PC-3 (cell line): ENCODE results near the gene RNF7. TPM values are rescaled to one million over a fixed set of nuclear protein-coding genes. Genes with fewer than 3 reads are reported as not detected.

Experiments
- ATAC-seq: fragments of 200-7000 bp; cut with Tn5 transposase; 2 replicates; pipeline ENCODE4 v1.9.1; 2020; ENCODE audit warnings: mild to moderate bottlenecking, moderate library complexity
- BruUV-seq: library from RNA; stranded (reverse); fragments of 400-500 nt; replicated peaks from 2 replicates; lab custom pipeline; 2021; lab: Mats Ljungman, UMichigan
- CTCF ChIA-PET: fragments of 300-600 bp; sonication (Branson Sonifier 250); formaldehyde crosslinking; loops from one replicate; lab custom pipeline; 2022; ENCODE audit warnings: antibody characterized with exemption; lab: Charles Lee
- POLR2A ChIA-PET: fragments of 300-600 bp; sonication (Branson Sonifier 250); formaldehyde crosslinking; loops from one replicate; lab custom pipeline; 2022; ENCODE audit warnings: antibody characterized with exemption; ENCODE audit not compliant: unreplicated experiment; lab: Charles Lee
- DNase-seq: peaks from one replicate; pipeline ENCODE4 v3.0.0-alpha.2; 2015
- H2AFZ ChIP-seq: fragments of 300-600 bp; sonication (generic); 2 replicates; pipeline ENCODE4 v1.6.0; 2016; ENCODE audit warnings: antibody characterized with exemption, low read length
- H3F3A ChIP-seq: fragments of 300-600 bp; sonication (generic); one replicate; pipeline ENCODE4 v1.6.0; 2017; ENCODE audit warnings: antibody characterized with exemption, low read length, control low read depth, mild to moderate bottlenecking; ENCODE audit not compliant: unreplicated experiment
- H3K27ac ChIP-seq: fragments of 300-600 bp; sonication (generic); 2 replicates; pipeline ENCODE4 v1.5.1; 2016; ENCODE audit warnings: mild to moderate bottlenecking, low read length
- H3K27me3 ChIP-seq: fragments of 300-600 bp; sonication (generic); 2 replicates; pipeline ENCODE4 v1.6.1; 2016; ENCODE audit warnings: low read length, mixed read lengths
- H3K36me3 ChIP-seq: fragments of 300-600 bp; sonication (generic); 2 replicates; pipeline ENCODE4 v1.6.1; 2016; ENCODE audit warnings: low read depth, mixed run types, low read length, mixed read lengths
- H3K4me1 ChIP-seq: fragments of 300-600 bp; sonication (generic); 2 replicates; pipeline ENCODE4 v1.5.1; 2016; ENCODE audit warnings: low read length; ENCODE audit not compliant: insufficient read depth
- H3K4me2 ChIP-seq: fragments of 300-600 bp; sonication (generic); 2 replicates; pipeline ENCODE4 v1.6.0; 2016; ENCODE audit warnings: low read length
- H3K4me3 ChIP-seq: fragments of 300-600 bp; sonication (generic); 2 replicates; pipeline ENCODE4 v1.5.1; 2016; ENCODE audit warnings: mild to moderate bottlenecking, low read length, mixed read lengths
- H3K79me2 ChIP-seq: fragments of 300-600 bp; sonication (generic); 2 replicates; pipeline ENCODE4 v1.6.1; 2017; ENCODE audit warnings: low read length, mixed read lengths
- H3K9ac ChIP-seq: fragments of 300-600 bp; sonication (generic); 2 replicates; pipeline ENCODE4 v1.6.0; 2016; ENCODE audit warnings: mild to moderate bottlenecking, low read length
- H3K9me2 ChIP-seq: fragments of 300-600 bp; sonication (generic); replicated peaks from 2 replicates; pipeline ENCODE4 v1.6.1; 2016; ENCODE audit warnings: mixed run types, low read length, mixed read lengths
- H3K9me3 ChIP-seq: fragments of 300-600 bp; sonication (generic); 2 replicates; pipeline ENCODE4 v1.6.1; 2016; ENCODE audit warnings: low read length, mixed read lengths
- H4K20me1 ChIP-seq: fragments of 300-600 bp; sonication (generic); 2 replicates; pipeline ENCODE4 v1.6.1; 2016; ENCODE audit warnings: low read length, mixed read lengths
- CTCF ChIP-seq: fragments of 300-600 bp; sonication (generic); conservative IDR thresholded peaks from 2 replicates; pipeline ENCODE4 v1.5.1; 2017; ENCODE audit warnings: antibody characterized with exemption, low read depth, mild to moderate bottlenecking, low read length
- EZH2 ChIP-seq: fragments of 300-600 bp; sonication (generic); IDR thresholded peaks from one replicate; pipeline ENCODE4 v1.6.1; 2017; ENCODE audit warnings: antibody characterized with exemption, mild to moderate bottlenecking, low read length; ENCODE audit not compliant: unreplicated experiment
- EZH2phosphoT487 ChIP-seq: fragments of 300-600 bp; sonication (generic); IDR thresholded peaks from 2 replicates; pipeline ENCODE4 v1.6.1; 2018; ENCODE audit warnings: mild to moderate bottlenecking, antibody characterized with exemption, low read length, borderline replicate concordance
- intact Hi-C: fragments of 100-400 bp; cut with micrococcal nuclease; formaldehyde crosslinking; loops from 2 replicates; pipeline ENCODE4 v1.9.0; 2023
- total RNA-seq: library from RNA; depleted of rRNA; stranded (reverse); fragments of >200 nt; gene quantifications from 2 replicates; pipeline ENCODE4 v1.2.3, GENCODE V29; 2014

The RNF7 gene
- total RNA-seq, 1 experiment from 2014 or later = 42.9 TPM

GRCh38 chr3:141767066-141767465, 29.0 kb downstream of the RNF7 start:
- CTCF ChIA-PET = no interaction called here
- intact Hi-C loops = no loop called here
- no peaks in the 10 kb centered on the region for H3K9me2 ChIP-seq
- DNase-seq = no peak
- POLR2A ChIA-PET = no interaction called here
- no peaks in the 10 kb centered on the region for H4K20me1 ChIP-seq
- no peak overlapping the region for H3K27ac ChIP-seq
- H3K4me2 ChIP-seq = no peak overlapping the region
- no peak overlapping the region for H2AFZ ChIP-seq
- H3K79me2 ChIP-seq = no peaks in the 10 kb centered on the region
- ATAC-seq = no peak
- no peaks in the 10 kb centered on the region for H3K27me3 ChIP-seq
- H3K9ac ChIP-seq = no peak overlapping the region
- TF ChIP-seq EZH2 = no peak
- TF ChIP-seq CTCF = no peak
- H3F3A ChIP-seq = no peaks in the 10 kb centered on the region
- no peaks in the 10 kb centered on the region for H3K36me3 ChIP-seq
- H3K4me3 ChIP-seq = no peak overlapping the region
- no peaks in the 10 kb centered on the region for H3K4me1 ChIP-seq
- BruUV-seq = no TSS peak
- H3K9me3 ChIP-seq = no peaks in the 10 kb centered on the region

GRCh38 chr3:141769221-141769894, 31.3 kb downstream of the RNF7 start:
- no TSS peak for BruUV-seq
- Histone ChIP-seq H3K9ac (no peak overlapping the region), H3K4me1 (no peaks in the 10 kb centered on the region), H2AFZ (no peak overlapping the region), H3K27ac (no peak overlapping the region), H3K9me3 (no peaks in the 10 kb centered on the region), H3K27me3 (no peaks in the 10 kb centered on the region), H3K4me3 (no peak overlapping the region), H3K9me2 (no peaks in the 10 kb centered on the region), H3F3A (no peaks in the 10 kb centered on the region), H3K79me2 (no peaks in the 10 kb centered on the region), H3K36me3 (no peaks in the 10 kb centered on the region), H3K4me2 (no peak overlapping the region), H4K20me1 (no peaks in the 10 kb centered on the region)
- TF ChIP-seq EZH2 = no peak
- no peak for TF ChIP-seq EZH2phosphoT487
- TF ChIP-seq CTCF = no peak
- intact Hi-C loops = no loop called here
- POLR2A ChIA-PET = interaction anchor here (0.6 kb wide), 1 partner anchor 14 kb away, joined by 3 read pairs; no protein-coding TSS in a partner anchor
- CTCF ChIA-PET = no interaction called here
- ATAC-seq (no peak), DNase-seq (no peak)

- Histone ChIP-seq H3K36me3 (no peaks in the 10 kb centered on the region), H3K4me1 (no peaks in the 10 kb centered on the region), H4K20me1 (no peaks in the 10 kb centered on the region), H3K9ac (no peak overlapping the region), H3K4me2 (no peak overlapping the region), H2AFZ (no peak overlapping the region), H3K27ac (no peak overlapping the region), H3F3A (no peaks in the 10 kb centered on the region), H3K79me2 (no peaks in the 10 kb centered on the region), H3K27me3 (no peaks in the 10 kb centered on the region), H3K9me3 (no peaks in the 10 kb centered on the region), H3K4me3 (no peak overlapping the region), H3K9me2 (no peaks in the 10 kb centered on the region)
- no peak for DNase-seq
- intact Hi-C loops = no loop called here
- ChIA-PET POLR2A (no interaction called here), CTCF (no interaction called here)
- TF ChIP-seq CTCF = no peak
- no peak for TF ChIP-seq EZH2
- no peak for TF ChIP-seq EZH2phosphoT487
- ATAC-seq = no peak
- no TSS peak for BruUV-seq
Observed at GRCh38 chr3:141773676-141774075, 35.6 kb downstream of the RNF7 start.
